ENCODE results near the gene SPATA32.
A peak's percentile ranks its signal among the peaks of the same experiment; 100 is the strongest.

Gene SPATA32

DNA sequence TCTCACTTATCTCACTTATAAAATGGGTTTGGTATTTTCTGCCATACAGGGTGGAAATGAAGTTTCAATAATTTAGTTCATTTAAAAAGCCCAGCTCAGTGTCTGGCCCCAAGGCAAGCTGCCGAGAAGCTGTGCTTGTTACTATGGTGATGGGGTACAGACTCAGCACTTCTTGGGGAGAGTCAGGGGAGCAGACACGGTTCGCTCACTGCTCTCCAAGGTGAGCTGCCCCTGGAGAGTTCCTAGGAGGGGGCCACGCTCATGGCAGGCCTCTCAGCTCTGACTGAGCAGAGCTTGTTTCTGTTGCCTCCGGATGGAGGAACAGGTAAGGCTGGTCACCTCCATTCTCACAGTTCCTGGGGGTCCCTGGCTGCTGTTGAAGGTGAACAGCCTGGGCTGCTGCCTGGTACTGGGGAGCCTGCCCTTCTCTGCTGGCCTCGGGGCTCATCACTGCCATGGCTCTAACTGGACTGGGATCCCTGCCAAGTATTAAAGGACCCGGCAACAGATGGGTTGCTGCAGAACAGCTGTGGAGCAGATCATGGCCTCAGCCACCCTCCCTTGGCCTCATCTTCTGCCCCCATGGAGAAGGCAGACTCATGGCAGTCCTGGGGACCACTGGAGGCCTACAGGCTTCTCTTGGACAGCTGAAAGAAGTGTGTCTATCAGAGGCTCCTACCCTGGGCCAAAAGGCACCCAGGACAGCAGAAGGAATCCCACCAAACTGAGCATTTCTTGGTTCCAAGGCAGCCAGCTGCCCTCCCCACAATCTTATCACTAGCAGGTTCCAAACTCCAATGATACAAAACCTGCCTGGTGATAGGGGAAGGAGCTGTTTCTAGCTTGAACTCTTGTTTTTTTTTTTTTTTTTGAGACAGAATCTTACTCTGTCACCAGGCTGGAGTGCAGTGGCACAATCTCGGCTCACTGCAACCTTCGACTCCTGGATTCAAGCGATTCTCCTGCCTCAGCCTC is 25.9 kb upstream of the SPATA32 start:
- Histone ChIP-seq H3K27ac (ENCODE audit: extremely low read depth, low read depth, low read length) (no peak overlapping the region), H3K9me3 (ENCODE audit: control insufficient read depth, insufficient read depth, low read depth, low read length) (no peaks in the 10 kb centered on the region), H3K36me3 (ENCODE audit: control insufficient read depth in 2 of 2, insufficient read depth in 1 of 2, low read length in 2 of 2) (peaks cover 10 to 76% of the 10 kb centered on the region in 2 experiments; a peak in 2 of 3 replicates), H3K4me1 (ENCODE audit: control insufficient read depth, insufficient read depth, low read length) (no peaks in the 10 kb centered on the region), H3K4me3 (ENCODE audit: low read depth, low read length) (no peak overlapping the region)
- CTCF ChIA-PET, result interaction anchor here (0.9 to 6.1 kb wide), 6 partner anchors 11 to 102 kb away, joined by 3 to 37 read pairs (median 4); no protein-coding TSS in a partner anchor
- POLR2A ChIA-PET, result interaction anchor here (1.3 to 1.7 kb wide), 2 partner anchors 10 to 29 kb away, joined by 3 to 4 read pairs; partner anchors contain the start of gene MAP3K14
- TF ChIP-seq ZNF664 (tag by site-specific recombination; IDR thresholded peaks at IDR 0.05), result no peak
- no peak for TF ChIP-seq ZNF175 (tag by site-specific recombination; IDR thresholded peaks at IDR 0.05)
- no peak for TF ChIP-seq ZNF544 (tag by site-specific recombination; IDR thresholded peaks at IDR 0.05)
- no peak for TF ChIP-seq ZNF549 (tag by site-specific recombination; IDR thresholded peaks at IDR 0.05)
- peak; percentile 31; the same call in 1 of the 2 replicates for TF ChIP-seq GLIS2 (tag by site-specific recombination; IDR thresholded peaks at IDR 0.05)
- no peak for TF ChIP-seq ZNF211 (tag by site-specific recombination; IDR thresholded peaks at IDR 0.05; ENCODE audit: low read depth)
- no peak for TF ChIP-seq KLF7 (tag by site-specific recombination; IDR thresholded peaks at IDR 0.05; ENCODE audit: borderline replicate concordance)
- TF ChIP-seq SCRT2 (tag by site-specific recombination; IDR thresholded peaks at IDR 0.05), result peak; percentile 92
- TF ChIP-seq ZNF274 (IDR thresholded peaks at IDR 0.05; ENCODE audit: low read length), result no peak
- TF ChIP-seq ZNF274 (tag by site-specific recombination; IDR thresholded peaks at IDR 0.05; ENCODE audit: borderline replicate concordance), result no peak
- peak; percentile 57 for TF ChIP-seq ZNF335 (tag by site-specific recombination; conservative IDR thresholded peaks at IDR 0.05)
- TF ChIP-seq ZNF76 (tag by site-specific recombination; IDR thresholded peaks at IDR 0.05; ENCODE audit: borderline replicate concordance, low read depth), result no peak
- TF ChIP-seq ZNF610 (tag by site-specific recombination; IDR thresholded peaks at IDR 0.05; ENCODE audit: borderline replicate concordance), result no peak
- TF ChIP-seq ZIC2 (tag by site-specific recombination; IDR thresholded peaks at IDR 0.05), result peak; percentile 28
- TF ChIP-seq ZNF600 (tag by site-specific recombination; IDR thresholded peaks at IDR 0.05), result peak; percentile 48; the same call in 1 of the 2 replicates
- TF ChIP-seq, protein P1, sequence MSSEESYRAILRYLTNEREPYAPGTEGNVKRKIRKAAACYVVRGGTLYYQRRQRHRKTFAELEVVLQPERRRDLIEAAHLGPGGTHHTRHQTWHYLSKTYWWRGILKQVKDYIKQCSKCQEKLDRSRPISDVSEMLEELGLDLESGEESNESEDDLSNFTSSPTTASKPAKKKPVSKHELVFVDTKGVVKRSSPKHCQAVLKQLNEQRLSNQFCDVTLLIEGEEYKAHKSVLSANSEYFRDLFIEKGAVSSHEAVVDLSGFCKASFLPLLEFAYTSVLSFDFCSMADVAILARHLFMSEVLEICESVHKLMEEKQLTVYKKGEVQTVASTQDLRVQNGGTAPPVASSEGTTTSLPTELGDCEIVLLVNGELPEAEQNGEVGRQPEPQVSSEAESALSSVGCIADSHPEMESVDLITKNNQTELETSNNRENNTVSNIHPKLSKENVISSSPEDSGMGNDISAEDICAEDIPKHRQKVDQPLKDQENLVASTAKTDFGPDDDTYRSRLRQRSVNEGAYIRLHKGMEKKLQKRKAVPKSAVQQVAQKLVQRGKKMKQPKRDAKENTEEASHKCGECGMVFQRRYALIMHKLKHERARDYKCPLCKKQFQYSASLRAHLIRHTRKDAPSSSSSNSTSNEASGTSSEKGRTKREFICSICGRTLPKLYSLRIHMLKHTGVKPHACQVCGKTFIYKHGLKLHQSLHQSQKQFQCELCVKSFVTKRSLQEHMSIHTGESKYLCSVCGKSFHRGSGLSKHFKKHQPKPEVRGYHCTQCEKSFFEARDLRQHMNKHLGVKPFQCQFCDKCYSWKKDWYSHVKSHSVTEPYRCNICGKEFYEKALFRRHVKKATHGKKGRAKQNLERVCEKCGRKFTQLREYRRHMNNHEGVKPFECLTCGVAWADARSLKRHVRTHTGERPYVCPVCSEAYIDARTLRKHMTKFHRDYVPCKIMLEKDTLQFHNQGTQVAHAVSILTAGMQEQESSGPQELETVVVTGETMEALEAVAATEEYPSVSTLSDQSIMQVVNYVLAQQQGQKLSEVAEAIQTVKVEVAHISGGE (tag by site-specific recombination; conservative IDR thresholded peaks at IDR 0.05; ENCODE audit: low read depth), result no peak
- no peak for TF ChIP-seq OVOL3 (tag by site-specific recombination; IDR thresholded peaks at IDR 0.05)
- TF ChIP-seq GLIS1 (tag by site-specific recombination; IDR thresholded peaks at IDR 0.05), result peak; percentile 57
- TF ChIP-seq HOXD13 (CRISPR knock-in tag; IDR thresholded peaks at IDR 0.05; ENCODE audit: borderline replicate concordance), result no peak

DNA sequence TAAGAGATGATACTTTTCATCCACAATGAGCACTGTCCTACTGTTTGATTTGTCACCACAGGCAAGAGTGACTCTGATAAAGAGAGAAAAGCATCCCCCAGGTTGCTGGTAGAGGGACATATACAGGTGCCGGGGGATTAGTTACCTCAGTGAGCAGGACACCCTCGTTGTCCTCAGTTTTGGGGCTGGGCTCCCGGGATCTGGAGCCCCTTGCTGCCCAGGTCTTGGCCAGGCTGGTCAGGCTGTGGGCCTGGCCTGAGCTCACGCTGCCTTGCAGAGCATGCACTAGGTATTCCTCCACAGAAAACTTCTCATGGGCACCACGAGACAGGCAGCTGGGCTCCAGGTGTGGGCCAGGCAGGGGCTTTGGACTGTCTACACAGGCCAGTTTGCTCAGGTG is 24.4 kb upstream of the SPATA32 start:
- Histone ChIP-seq H3K9me3 (ENCODE audit: control insufficient read depth, insufficient read depth, low read depth, low read length) (no peaks in the 10 kb centered on the region), H3K36me3 (ENCODE audit: control insufficient read depth in 2 of 2, insufficient read depth in 1 of 2, low read length in 2 of 2) (peaks cover 16 to 80% of the 10 kb centered on the region in 2 experiments; a peak in 2 of 3 replicates), H3K4me1 (ENCODE audit: control insufficient read depth, insufficient read depth, low read length) (no peaks in the 10 kb centered on the region), H3K27ac (ENCODE audit: extremely low read depth, low read depth, low read length) (no peak overlapping the region), H3K4me3 (ENCODE audit: low read depth, low read length) (no peak overlapping the region)
- POLR2A ChIA-PET, result interaction anchor here (1.7 to 2.9 kb wide), 2 partner anchors 9 to 31 kb away, joined by 4 to 7 read pairs; partner anchors contain the start of gene MAP3K14
- CTCF ChIA-PET, result interaction anchor here (1.2 to 6.1 kb wide), 2 partner anchors 9 to 99 kb away, joined by 5 to 37 read pairs; no protein-coding TSS in a partner anchor
- TF ChIP-seq GLI4 (tag by site-specific recombination; IDR thresholded peaks at IDR 0.05) (no peak), ZNF837 (tag by site-specific recombination; IDR thresholded peaks at IDR 0.05) (no peak), ZNF311 (tag by site-specific recombination; IDR thresholded peaks at IDR 0.05; ENCODE audit: borderline replicate concordance) (no peak), ZNF335 (tag by site-specific recombination; conservative IDR thresholded peaks at IDR 0.05) (no peak), BCL11A (tag by site-specific recombination; IDR thresholded peaks at IDR 0.05; ENCODE audit: low read depth) (no peak), ZNF621 (tag by site-specific recombination; IDR thresholded peaks at IDR 0.05) (no peak), ZNF664 (tag by site-specific recombination; IDR thresholded peaks at IDR 0.05) (no peak), WT1 (tag by site-specific recombination; IDR thresholded peaks at IDR 0.05) (no peak), ZNF112 (tag by site-specific recombination; IDR thresholded peaks at IDR 0.05) (no peak), ZNF266 (tag by site-specific recombination; IDR thresholded peaks at IDR 0.05; ENCODE audit: low read depth) (no peak), ZNF830 (tag by site-specific recombination; IDR thresholded peaks at IDR 0.05; ENCODE audit: low read depth) (no peak), ZNF274 (IDR thresholded peaks at IDR 0.05; ENCODE audit: low read length) (no peak), ZNF274 (tag by site-specific recombination; IDR thresholded peaks at IDR 0.05; ENCODE audit: borderline replicate concordance) (no peak)
- TF ChIP-seq, protein P2, sequence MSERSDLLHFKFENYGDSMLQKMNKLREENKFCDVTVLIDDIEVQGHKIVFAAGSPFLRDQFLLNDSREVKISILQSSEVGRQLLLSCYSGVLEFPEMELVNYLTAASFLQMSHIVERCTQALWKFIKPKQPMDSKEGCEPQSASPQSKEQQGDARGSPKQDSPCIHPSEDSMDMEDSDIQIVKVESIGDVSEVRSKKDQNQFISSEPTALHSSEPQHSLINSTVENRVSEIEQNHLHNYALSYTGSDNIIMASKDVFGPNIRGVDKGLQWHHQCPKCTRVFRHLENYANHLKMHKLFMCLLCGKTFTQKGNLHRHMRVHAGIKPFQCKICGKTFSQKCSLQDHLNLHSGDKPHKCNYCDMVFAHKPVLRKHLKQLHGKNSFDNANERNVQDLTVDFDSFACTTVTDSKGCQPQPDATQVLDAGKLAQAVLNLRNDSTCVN (tag by site-specific recombination; optimal IDR thresholded peaks at IDR 0.05), result no peak

All from HEK293 (cell line).